Activated CD4-positive, alpha-beta T cell treated with anti-CD3 and anti-CD28 coated beads, Interleukin-2, amount 10 ng/mL, durations not matched to agents 24 days and 14 days (primary cell): ENCODE data around the gene DDX60. TPM values are rescaled to one million over a fixed set of nuclear protein-coding genes. Genes with fewer than 3 reads are reported as not detected.

Experiments
- DNase-seq: peaks from one replicate; pipeline ENCODE4 v3.0.0; 2022
- H3K27ac Mint-ChIP-seq: one replicate; pipeline ENCODE4 v1.8.0; 2022; ENCODE audit warnings: mild to moderate bottlenecking, mixed read lengths
- H3K27me3 Mint-ChIP-seq: one replicate; pipeline ENCODE4 v1.8.0; 2022; ENCODE audit warnings: mixed read lengths
- H3K36me3 Mint-ChIP-seq: one replicate; pipeline ENCODE4 v1.8.0; 2022; ENCODE audit warnings: low read depth, mild to moderate bottlenecking, mixed read lengths
- H3K4me1 Mint-ChIP-seq: one replicate; pipeline ENCODE4 v1.8.0; 2021; ENCODE audit warnings: mixed read lengths
- H3K4me3 Mint-ChIP-seq: one replicate; pipeline ENCODE4 v1.8.0; 2022; ENCODE audit warnings: mild to moderate bottlenecking, moderate library complexity, mixed read lengths
- H3K9me3 Mint-ChIP-seq: one replicate; pipeline ENCODE4 v1.8.0; 2021; ENCODE audit warnings: mixed read lengths
- intact Hi-C: fragments of 100-400 bp; cut with micrococcal nuclease; formaldehyde crosslinking; loops from one replicate; pipeline ENCODE4 v1.15.1; 2023
- total RNA-seq: library from RNA; stranded (reverse); gene quantifications from 2 replicates; pipeline ENCODE4 v1.2.3, GENCODE V29; 2022

The DDX60 gene
- total RNA-seq, 1 donor from 2014 or later: 15.2 TPM

DNA sequence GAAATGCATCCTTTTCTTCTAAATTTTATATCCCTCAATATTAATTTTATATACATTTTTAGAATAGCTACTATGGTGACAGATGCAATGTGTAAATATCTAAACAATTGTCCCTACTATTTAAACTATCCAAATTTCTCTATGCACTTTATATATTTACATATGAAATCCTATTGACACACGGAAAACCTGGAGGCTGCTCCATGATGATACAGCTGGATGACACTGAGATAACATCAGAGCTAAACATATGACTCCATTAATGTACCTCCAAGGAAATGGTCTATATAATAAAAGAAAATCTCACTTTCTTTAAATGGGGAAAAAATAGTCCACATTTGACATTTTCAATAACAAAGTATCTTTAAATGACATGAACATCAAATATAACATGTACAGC lies 43.7 kb downstream of the DDX60 start:
- no peak overlapping the region for H3K27ac Mint-ChIP-seq
- DNase-seq: no peak
- peaks cover 5% of the 10 kb centered on the region for H3K4me1 Mint-ChIP-seq
- no peak overlapping the region for H3K4me3 Mint-ChIP-seq
- peaks cover 78% of the 10 kb centered on the region for H3K36me3 Mint-ChIP-seq
- intact Hi-C loops: no loop called here
- H3K9me3 Mint-ChIP-seq: no peaks in the 10 kb centered on the region
- no peaks in the 10 kb centered on the region for H3K27me3 Mint-ChIP-seq

DNA sequence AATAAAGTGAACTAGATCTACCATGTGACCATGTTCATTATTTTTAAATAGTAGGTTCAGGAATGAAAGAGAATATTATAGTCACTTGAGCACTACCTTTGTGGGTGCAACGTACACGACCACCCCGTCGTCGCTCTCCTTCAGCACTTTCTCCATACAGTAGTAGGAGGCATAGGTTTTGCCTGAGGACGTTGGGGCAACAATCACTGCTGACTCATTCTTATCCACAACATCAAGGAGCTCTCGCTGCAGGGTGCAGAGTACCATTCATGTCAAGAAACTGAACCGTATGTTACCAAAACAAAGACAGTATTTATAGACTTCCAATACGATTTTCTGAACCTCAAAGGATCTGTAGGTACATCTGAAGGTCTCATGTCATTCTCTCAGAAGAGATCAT lies 44.7 kb downstream of the DDX60 start:
- intact Hi-C loops: no loop called here
- H3K27ac Mint-ChIP-seq: no peak overlapping the region
- no peak for DNase-seq
- H3K36me3 Mint-ChIP-seq: peaks cover 77% of the 10 kb centered on the region
- no peaks in the 10 kb centered on the region for H3K9me3 Mint-ChIP-seq
- no peak overlapping the region for H3K4me3 Mint-ChIP-seq
- peaks cover 3% of the 10 kb centered on the region for H3K4me1 Mint-ChIP-seq
- H3K27me3 Mint-ChIP-seq: no peaks in the 10 kb centered on the region

DNA sequence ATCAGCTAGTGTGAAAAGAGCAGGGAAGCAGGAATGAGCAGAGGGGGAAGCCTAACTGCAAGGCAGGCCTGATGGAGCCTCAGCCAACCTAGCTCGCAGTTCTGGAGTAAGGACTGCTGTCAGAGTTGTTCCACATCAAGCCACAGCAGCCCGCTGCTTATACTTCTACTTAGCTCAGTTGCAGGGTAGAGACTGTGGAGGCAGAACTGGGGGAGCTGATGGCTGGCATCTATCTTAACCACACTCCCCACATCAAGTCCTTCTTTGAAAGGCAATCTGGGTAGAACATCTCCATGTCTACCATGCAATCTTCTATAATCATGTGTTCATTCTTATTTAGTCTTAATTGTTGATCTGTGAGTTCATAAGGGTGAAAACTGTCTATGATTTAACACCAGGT lies 46.1 kb downstream of the DDX60 start:
- intact Hi-C loops: no loop called here
- H3K27ac Mint-ChIP-seq: no peak overlapping the region
- H3K9me3 Mint-ChIP-seq: no peaks in the 10 kb centered on the region
- no peak overlapping the region for H3K4me3 Mint-ChIP-seq
- peaks cover 3% of the 10 kb centered on the region for H3K4me1 Mint-ChIP-seq
- H3K36me3 Mint-ChIP-seq: peaks cover 76% of the 10 kb centered on the region
- no peaks in the 10 kb centered on the region for H3K27me3 Mint-ChIP-seq
- no peak for DNase-seq

DNA sequence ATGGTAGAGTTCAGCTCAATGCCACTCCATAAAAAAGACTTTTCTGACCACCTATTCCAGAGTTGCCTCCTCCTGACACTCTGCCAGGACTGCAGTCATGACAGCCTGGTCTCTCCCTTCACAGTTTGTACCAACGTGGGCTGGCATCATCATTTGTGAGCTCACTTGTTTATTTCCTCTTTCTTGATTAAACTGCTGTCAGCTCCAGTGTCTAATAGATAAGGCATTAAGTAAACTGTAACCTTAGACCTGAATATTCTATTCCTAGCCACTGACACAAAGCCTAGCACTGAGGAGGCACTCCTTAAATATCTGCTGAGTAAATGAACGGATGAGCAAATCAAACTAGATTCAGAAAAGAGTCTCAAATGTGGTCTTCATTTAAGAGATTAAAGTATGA lies 48.7 kb downstream of the DDX60 start:
- DNase-seq: no peak
- peaks cover 6% of the 10 kb centered on the region for H3K4me1 Mint-ChIP-seq
- no peak overlapping the region for H3K27ac Mint-ChIP-seq
- peaks cover 75% of the 10 kb centered on the region for H3K36me3 Mint-ChIP-seq
- no peaks in the 10 kb centered on the region for H3K9me3 Mint-ChIP-seq
- intact Hi-C loops: no loop called here
- no peak overlapping the region for H3K4me3 Mint-ChIP-seq
- H3K27me3 Mint-ChIP-seq: no peaks in the 10 kb centered on the region

DNA sequence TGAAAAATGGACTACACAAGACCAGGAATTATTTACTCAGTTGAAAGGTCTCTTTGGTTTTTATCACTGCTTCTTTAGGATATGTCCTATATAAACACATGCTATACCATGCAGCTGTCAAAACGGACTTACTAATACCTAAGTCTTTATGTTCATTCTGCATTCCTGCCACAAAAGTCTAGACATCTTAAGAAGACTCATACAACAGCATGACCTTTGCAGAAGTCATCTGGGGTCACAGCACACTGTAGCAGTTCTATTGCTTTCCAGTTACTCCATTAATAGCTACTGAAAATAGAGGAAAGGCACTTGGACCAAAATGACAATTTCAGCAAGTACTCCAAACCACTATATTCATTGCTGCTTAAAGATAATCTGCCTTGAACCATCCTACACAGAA lies 53.2 kb downstream of the DDX60 start:
- Mint-ChIP-seq H3K36me3 (peaks cover 68% of the 10 kb centered on the region), H3K27me3 (no peaks in the 10 kb centered on the region), H3K9me3 (no peaks in the 10 kb centered on the region), H3K27ac (no peak overlapping the region), H3K4me3 (no peak overlapping the region), H3K4me1 (peaks cover 3% of the 10 kb centered on the region)
- intact Hi-C loops: no loop called here
- no peak for DNase-seq

DNA sequence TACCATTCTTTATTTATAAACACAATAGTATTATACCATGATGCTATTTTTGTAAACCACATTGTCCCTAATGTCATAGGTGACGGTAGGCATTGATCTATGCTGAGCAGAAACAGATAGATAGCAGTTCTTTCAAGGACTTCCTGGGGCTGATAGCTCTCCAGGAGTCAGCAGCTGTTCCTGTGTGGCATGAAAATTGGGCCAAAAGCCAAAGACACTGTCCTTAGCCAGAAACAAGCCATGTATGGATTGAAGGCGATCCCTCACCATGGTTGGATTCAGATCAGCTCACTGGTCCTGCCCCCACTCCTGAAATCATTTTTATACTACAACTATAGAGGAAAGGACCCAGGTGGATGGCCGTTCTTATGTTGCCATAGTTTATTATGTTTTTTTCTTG lies 53.6 kb downstream of the DDX60 start:
- no peak for DNase-seq
- Mint-ChIP-seq H3K27ac (no peak overlapping the region), H3K36me3 (peaks cover 66% of the 10 kb centered on the region), H3K4me3 (no peak overlapping the region), H3K4me1 (peaks cover 3% of the 10 kb centered on the region), H3K27me3 (no peaks in the 10 kb centered on the region), H3K9me3 (no peaks in the 10 kb centered on the region)
- intact Hi-C loops: no loop called here

DNA sequence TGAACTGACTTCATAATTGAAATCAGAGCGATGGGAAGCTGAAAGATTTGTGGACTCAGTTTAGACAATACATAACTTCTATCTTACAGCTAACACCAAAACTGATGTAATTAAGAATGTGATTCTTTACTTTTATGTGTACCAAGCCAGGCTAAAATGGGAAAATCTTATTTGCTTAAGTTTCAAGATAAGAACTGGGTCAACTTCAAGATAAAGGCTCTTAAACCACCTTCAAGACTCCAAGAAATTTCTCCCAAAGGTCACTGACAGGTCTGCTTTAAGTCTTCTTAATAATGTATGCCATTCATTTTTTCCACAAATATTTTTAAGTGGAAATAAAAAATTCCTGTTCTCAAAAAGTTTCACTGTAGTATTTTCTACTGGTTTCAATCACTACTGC lies 55.5 kb downstream of the DDX60 start:
- H3K4me1 Mint-ChIP-seq: peaks cover 5% of the 10 kb centered on the region
- peaks cover 63% of the 10 kb centered on the region for H3K36me3 Mint-ChIP-seq

DNA sequence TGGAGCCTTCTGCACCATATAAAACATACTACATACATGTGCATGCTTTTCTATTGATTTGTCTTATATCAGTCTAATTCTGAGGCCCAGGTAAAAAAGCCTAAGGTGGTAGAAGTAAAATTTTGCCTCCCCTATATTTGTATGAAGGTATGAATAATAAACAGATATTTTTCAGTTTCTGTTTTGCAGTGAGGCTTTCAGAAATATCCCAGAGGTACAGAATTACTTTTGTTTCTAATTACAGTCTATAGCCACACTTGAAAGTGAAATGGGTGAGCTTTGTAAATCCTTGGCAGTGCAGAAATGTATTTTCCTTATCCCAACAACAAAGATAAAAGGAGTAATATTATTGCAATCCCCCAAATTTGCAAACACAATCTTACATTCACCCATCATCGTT lies 59.5 kb downstream of the DDX60 start:
- Mint-ChIP-seq H3K4me3 (no peak overlapping the region), H3K27me3 (no peaks in the 10 kb centered on the region), H3K36me3 (peaks cover 63% of the 10 kb centered on the region), H3K27ac (no peak overlapping the region), H3K4me1 (peaks cover 4% of the 10 kb centered on the region), H3K9me3 (no peaks in the 10 kb centered on the region)
- intact Hi-C loops: no loop called here
- no peak for DNase-seq

More for the DNA sequence above, 55.5 kb downstream of the DDX60 start:
- no peak for DNase-seq
- Mint-ChIP-seq H3K4me3 (no peak overlapping the region), H3K9me3 (no peaks in the 10 kb centered on the region), H3K27ac (no peak overlapping the region), H3K27me3 (no peaks in the 10 kb centered on the region)
- intact Hi-C loops: no loop called here

DNA sequence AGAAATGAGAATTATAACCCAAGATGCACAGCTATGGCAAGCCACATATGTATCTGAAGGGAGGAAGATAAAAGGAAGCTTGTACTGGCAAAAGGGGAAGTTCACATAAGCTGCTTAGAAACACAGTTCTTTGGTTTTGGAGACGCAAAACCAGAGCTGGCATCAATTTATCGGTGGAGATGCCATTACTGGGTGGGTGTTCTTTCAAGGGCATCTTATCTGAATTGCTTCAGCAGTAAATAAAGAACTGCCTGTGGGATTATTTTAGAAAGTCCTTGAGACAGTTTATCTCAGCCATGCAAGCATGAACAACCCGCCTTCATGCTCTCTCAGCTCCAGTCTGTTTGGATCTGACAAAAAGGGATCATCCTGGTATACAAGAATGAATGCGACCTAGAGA lies 60.8 kb downstream of the DDX60 start:
- H3K36me3 Mint-ChIP-seq: peaks cover 67% of the 10 kb centered on the region
- no peaks in the 10 kb centered on the region for H3K9me3 Mint-ChIP-seq
- intact Hi-C loops: no loop called here
- no peak overlapping the region for H3K27ac Mint-ChIP-seq
- H3K4me3 Mint-ChIP-seq: no peak overlapping the region
- H3K4me1 Mint-ChIP-seq: peaks cover 4% of the 10 kb centered on the region
- DNase-seq: no peak
- H3K27me3 Mint-ChIP-seq: no peaks in the 10 kb centered on the region

DNA sequence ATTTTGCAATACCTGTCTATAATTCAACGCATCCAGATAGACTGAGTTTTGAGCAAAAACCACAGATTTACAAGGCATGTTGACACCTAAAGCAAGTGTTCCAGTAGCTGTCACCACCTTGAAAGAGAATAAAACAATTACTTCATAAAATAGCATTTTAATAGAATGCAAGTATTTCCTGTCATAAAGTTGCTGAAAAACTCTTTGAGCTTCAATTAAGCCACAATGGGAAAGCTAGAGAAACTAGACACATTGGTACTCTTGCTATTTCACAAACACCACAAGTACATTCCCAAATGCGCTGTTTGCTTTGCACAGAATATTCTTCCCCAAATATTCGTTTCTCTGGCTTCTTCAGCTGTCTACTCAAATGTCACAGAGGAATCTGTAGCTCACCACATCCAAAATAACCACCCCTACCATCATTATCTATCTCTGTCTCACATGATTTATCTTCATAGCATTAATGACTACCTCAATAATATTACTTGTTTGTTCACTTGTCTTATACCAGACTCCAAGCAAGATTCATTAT lies 70.3 kb downstream of the DDX60 start:
- peaks cover 1% of the 10 kb centered on the region for H3K4me1 Mint-ChIP-seq
- no peaks in the 10 kb centered on the region for H3K27me3 Mint-ChIP-seq
- intact Hi-C loops: no loop called here
- no peak overlapping the region for H3K27ac Mint-ChIP-seq
- no peak overlapping the region for H3K4me3 Mint-ChIP-seq
- H3K36me3 Mint-ChIP-seq: peaks cover 70% of the 10 kb centered on the region
- DNase-seq: no peak
- H3K9me3 Mint-ChIP-seq: peaks cover 3% of the 10 kb centered on the region

DNA sequence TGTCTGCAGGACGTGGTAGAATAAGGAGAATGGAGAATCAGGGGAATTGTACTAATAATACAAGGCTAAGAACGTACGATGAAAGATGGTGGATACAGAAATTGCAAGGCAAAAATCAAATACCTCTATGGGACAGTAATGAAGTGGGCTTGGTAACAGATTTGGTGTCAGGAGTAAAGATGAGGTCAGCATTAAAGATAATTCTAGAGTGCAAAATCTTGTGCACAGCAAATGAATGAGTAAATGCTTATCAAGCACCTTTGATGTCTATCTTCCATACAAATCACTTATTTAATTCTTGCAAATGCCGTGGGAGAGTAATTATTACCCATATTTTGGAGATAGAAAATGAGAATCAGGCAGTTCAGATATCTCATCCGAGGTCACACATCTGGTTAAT lies 70.9 kb downstream of the DDX60 start:
- no peak overlapping the region for H3K4me3 Mint-ChIP-seq
- peaks cover 72% of the 10 kb centered on the region for H3K36me3 Mint-ChIP-seq
- H3K27ac Mint-ChIP-seq: no peak overlapping the region
- peaks cover 1% of the 10 kb centered on the region for H3K4me1 Mint-ChIP-seq
- no peaks in the 10 kb centered on the region for H3K27me3 Mint-ChIP-seq
- H3K9me3 Mint-ChIP-seq: peaks cover 8% of the 10 kb centered on the region
- DNase-seq: no peak
- intact Hi-C loops: no loop called here

DNA sequence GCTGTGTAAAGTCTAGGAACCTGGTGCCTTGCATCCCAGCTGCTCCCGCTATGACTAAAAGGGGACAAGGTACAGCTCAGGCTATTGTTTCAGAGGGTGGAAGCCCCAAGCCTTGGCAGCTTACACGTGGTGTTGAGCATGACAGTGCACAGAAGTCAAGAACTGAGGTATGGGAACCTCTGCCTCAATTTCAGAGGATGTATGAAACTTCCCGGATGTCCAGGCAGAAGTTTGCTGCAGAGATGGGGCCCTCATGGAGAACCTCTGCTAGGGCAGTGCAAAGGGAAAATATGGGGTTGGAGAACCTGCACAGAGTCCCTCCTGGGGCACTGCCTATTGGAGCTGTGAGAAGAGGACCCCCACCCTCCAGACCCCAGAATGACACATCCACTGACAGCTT lies 76.6 kb downstream of the DDX60 start:
- peaks cover 80% of the 10 kb centered on the region for H3K36me3 Mint-ChIP-seq
- H3K27ac Mint-ChIP-seq: no peak overlapping the region
- H3K9me3 Mint-ChIP-seq: peaks cover 17% of the 10 kb centered on the region
- no peaks in the 10 kb centered on the region for H3K27me3 Mint-ChIP-seq
- peaks cover 5% of the 10 kb centered on the region for H3K4me1 Mint-ChIP-seq
- intact Hi-C loops: no loop called here
- no peak overlapping the region for H3K4me3 Mint-ChIP-seq
- DNase-seq: no peak

DNA sequence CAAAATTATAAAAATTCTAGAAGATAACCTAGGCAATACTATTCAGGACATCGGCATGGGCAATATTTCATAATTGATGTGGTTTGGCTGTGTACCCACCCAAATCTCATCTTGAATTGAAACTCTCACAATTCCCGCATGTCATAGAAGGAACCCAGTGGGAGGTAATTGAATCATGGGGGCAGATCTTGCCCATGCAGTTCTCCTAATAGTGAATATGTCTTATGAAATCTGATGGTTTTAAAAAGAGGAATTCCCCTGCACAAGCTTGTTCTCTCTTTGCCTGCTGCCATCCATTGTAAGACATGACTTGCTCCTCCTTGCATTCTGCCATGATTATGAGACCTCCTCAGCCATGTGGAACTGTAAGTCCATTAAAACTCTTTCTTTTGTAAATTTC lies 77.7 kb downstream of the DDX60 start:
- DNase-seq: no peak
- peaks cover 76% of the 10 kb centered on the region for H3K36me3 Mint-ChIP-seq
- H3K9me3 Mint-ChIP-seq: peaks cover 17% of the 10 kb centered on the region
- peaks cover 5% of the 10 kb centered on the region for H3K4me1 Mint-ChIP-seq
- intact Hi-C loops: no loop called here
- H3K27ac Mint-ChIP-seq: peak overlapping the region; percentile 3
- H3K4me3 Mint-ChIP-seq: no peak overlapping the region
- H3K27me3 Mint-ChIP-seq: no peaks in the 10 kb centered on the region

DNA sequence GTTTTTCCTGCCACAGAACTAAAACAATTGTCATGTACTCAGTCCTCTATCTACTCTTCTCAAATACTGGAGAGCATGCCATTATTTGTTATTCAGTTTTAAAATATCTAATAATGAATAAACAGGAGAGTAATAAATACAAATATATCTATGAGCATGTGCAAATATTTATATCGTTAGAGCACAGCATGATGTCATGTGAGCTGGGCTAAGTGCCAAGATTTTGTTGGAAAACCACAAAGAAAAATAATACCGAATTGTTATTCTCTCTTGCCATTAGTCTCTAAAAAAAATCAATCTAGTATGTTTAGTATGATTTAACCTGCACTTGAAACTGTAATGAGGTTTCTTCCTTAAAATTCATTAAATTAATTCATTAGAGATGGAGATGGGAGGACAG lies 97.3 kb downstream of the DDX60 start:
- peaks cover 9% of the 10 kb centered on the region for H3K9me3 Mint-ChIP-seq
- peaks cover 68% of the 10 kb centered on the region for H3K36me3 Mint-ChIP-seq
- no peak overlapping the region for H3K27ac Mint-ChIP-seq
- DNase-seq: no peak
- H3K4me3 Mint-ChIP-seq: no peak overlapping the region
- H3K4me1 Mint-ChIP-seq: peaks cover 1% of the 10 kb centered on the region
- intact Hi-C loops: no loop called here
- H3K27me3 Mint-ChIP-seq: no peaks in the 10 kb centered on the region

DNA sequence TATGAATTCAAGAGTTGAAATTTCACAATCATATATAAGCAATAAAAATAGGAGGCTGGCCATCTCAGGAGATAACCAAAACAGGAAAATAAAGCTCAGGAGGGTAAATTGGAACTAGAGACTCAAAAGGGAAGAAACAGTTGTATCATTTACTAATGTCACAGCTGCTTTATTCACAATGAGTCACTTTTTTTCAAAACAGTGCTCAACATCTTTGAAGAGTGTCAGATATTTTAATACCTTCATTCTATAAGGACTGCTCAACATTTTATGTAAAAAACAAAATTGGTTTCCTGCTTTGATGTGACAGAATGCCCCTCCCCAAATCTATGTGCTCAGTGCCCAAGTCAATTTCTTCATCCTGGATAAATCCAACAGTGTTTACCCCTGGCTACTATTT lies 97.7 kb downstream of the DDX60 start:
- Mint-ChIP-seq H3K4me3 (no peak overlapping the region), H3K36me3 (peaks cover 72% of the 10 kb centered on the region), H3K27me3 (no peaks in the 10 kb centered on the region), H3K27ac (no peak overlapping the region), H3K4me1 (peaks cover 1% of the 10 kb centered on the region), H3K9me3 (peaks cover 9% of the 10 kb centered on the region)
- intact Hi-C loops: no loop called here
- DNase-seq: no peak
